ENCODE results near the gene ESYT1. TPM values are rescaled to one million over a fixed set of nuclear protein-coding genes. Genes with fewer than 3 reads are reported as not detected.

The ESYT1 gene
- total and polyA plus RNA-seq, 10 of the 15 experiments (the other 5 are each of a cell fraction or from before 2014, with no cell fraction given) = 47.5 to 120 (median 87.1) TPM

DNA sequence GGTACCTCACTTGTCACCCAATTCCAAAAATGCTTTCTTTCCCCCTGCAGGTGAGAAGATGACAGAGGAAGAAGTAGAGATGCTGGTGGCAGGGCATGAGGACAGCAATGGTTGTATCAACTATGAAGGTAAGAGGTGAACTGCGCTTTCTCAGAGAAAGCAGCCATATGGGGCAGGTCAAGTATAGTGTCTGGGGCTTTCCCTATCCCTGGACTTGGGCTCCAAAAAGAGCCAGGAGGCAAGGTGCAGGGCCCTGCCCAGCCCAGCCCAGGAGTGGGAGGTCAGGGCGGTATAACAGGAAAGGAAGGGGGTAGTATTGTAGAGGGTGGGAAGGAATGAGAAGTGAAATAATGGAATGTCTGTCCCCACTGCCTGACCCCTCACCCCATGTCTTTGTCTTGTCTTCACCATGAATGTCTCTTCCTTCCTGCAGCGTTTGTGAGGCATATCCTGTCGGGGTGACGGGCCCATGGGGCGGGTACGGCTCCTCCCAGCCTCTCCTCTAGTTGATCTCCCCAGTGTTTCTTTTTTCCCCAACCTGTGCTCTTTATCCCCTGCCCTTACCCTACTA lies 32.2 kb downstream of the ESYT1 start (continued):
- TF ChIP-seq, protein P1, sequence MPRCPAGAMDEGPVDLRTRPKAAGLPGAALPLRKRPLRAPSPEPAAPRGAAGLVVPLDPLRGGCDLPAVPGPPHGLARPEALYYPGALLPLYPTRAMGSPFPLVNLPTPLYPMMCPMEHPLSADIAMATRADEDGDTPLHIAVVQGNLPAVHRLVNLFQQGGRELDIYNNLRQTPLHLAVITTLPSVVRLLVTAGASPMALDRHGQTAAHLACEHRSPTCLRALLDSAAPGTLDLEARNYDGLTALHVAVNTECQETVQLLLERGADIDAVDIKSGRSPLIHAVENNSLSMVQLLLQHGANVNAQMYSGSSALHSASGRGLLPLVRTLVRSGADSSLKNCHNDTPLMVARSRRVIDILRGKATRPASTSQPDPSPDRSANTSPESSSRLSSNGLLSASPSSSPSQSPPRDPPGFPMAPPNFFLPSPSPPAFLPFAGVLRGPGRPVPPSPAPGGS (IDR thresholded peaks at IDR 0.05; ENCODE audit: borderline replicate concordance, insufficient read depth, low read depth, low read length, poor library complexity, severe bottlenecking) = peak; percentile 29
- TF ChIP-seq NR2F1 (conservative IDR thresholded peaks at IDR 0.05) (peak; percentile 43; the same call in 1 of the 2 replicates), SMAD5 (IDR thresholded peaks at IDR 0.05; ENCODE audit: low read depth) (peak; percentile 60)

DNA sequence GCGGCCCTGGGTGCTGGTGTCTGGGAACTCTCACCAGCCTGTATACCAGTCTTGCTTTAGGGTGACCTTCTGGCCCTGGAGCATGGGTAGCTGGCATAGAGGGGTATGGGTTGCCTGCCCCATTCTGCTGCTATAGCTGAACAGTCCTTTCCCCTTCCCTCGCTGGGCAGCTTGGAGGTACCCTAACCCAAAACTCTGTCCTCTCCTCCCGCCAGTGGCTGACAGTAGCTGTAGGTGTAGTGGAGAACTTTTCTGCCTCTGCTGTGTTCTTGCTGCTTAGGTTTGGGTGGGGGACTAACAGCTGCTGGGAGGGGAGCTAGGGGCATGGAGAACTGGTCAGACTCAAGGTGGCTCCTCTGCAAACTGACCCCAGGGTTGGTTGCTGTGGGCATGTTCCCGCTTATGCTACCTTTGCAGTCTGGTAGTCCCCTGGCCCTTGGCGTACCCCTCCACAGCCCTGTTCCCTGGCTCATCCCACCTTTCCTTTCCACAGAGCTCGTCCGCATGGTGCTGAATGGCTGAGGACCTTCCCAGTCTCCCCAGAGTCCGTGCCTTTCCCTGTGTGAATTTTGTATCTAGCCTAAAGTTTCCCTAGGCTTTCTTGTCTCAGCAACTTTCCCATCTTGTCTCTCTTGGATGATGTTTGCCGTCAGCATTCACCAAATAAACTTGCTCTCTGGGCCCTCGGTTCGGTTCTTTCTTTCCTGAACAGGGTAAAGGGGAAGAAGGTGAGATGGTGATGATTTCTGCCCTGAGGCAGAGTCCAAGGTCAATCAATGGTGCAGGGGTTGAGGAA lies 33.0 kb downstream of the ESYT1 start:
- Histone ChIP-seq H3K79me2 (ENCODE audit: control insufficient read depth, insufficient read depth, low read length) (peaks cover 39% of the 10 kb centered on the region), H4K20me1 (ENCODE audit: control insufficient read depth, insufficient read depth) (no peaks in the 10 kb centered on the region), H3K9ac (ENCODE audit: control insufficient read depth, insufficient read depth, low read length) (peak overlapping the region; percentile 89; the same call in 1 of the 2 replicates), H3K36me3 (ENCODE audit: control insufficient read depth in 2 of 2, insufficient read depth in 2 of 2, low read length in 1 of 2) (peaks cover 23 to 30% of the 10 kb centered on the region in 2 experiments), H3K27ac (ENCODE audit: control insufficient read depth, insufficient read depth) (peak overlapping the region; percentile 91), H3K4me1 (ENCODE audit: control insufficient read depth, insufficient read depth, low read length) (peaks cover 17% of the 10 kb centered on the region), H2AFZ (ENCODE audit: control insufficient read depth, low read depth, low read length) (no peak overlapping the region), H3K4me3 (peak overlapping the region; percentile 90; the same call in 1 of the 2 replicates), H3K27me3 (replicated peaks in 1 of 2; ENCODE audit: control insufficient read depth in 2 of 2, insufficient read depth in 2 of 2, low read length in 1 of 2) (no peaks in the 10 kb centered on the region), H3K9me3 (replicated peaks; ENCODE audit: control insufficient read depth, insufficient read depth, low read length) (no peaks in the 10 kb centered on the region), H3K4me2 (ENCODE audit: control insufficient read depth, insufficient read depth) (peak overlapping the region; percentile 98)
- intact Hi-C loops (cut with micrococcal nuclease; ENCODE audit: unreplicated experiment) = no loop called here
- no TSS peak for BruUV-seq (replicated peaks)
- in situ Hi-C loops (cut with MboI) = no loop called here
- SMC1A ChIA-PET (ENCODE audit: uncharacterized antibody, unreplicated experiment) = interaction anchor here (1.3 to 2.7 kb wide), 2 partner anchors 27 to 36 kb away, joined by 3 to 12 read pairs; no protein-coding TSS in a partner anchor
- ATAC-seq (no peak), DNase-seq (ENCODE audit: low read depth, low spot score) (no peak), FAIRE-seq (no peak)
- 66% methylated on average over 11 of the region's 11 CpGs for WGBS (ENCODE audit: insufficient coverage, insufficient replicate concordance, low lambda C conversion rate, missing lambda C conversion rate)
- TF ChIP-seq MEF2B (IDR thresholded peaks at IDR 0.05; ENCODE audit: partially characterized antibody, poor library complexity, severe bottlenecking) (no peak), SP1 (IDR thresholded peaks at IDR 0.05; ENCODE audit: low read depth, low read length) (no peak), POLR2AphosphoS5 (IDR thresholded peaks at IDR 0.05; ENCODE audit: low read length) (peak; percentile 40; the same call in 1 of the 2 replicates), BRCA1 (IDR thresholded peaks at IDR 0.05; ENCODE audit: low read depth, low read length) (no peak), POU2F2 (IDR thresholded peaks at IDR 0.05; ENCODE audit: borderline replicate concordance, low read depth, low read length) (peak; percentile 24; the same call in 1 of the 3 replicates), NFYB (IDR thresholded peaks at IDR 0.05; ENCODE audit: insufficient read depth, low read depth, low read length) (no peak)
- CTCF ChIA-PET = interaction anchor here (1.2 to 2.2 kb wide), 4 partner anchors 27 to 35 kb away, joined by 3 to 10 read pairs (median 6); partner anchors contain the start of gene SMARCC2
- POLR2A ChIA-PET = interaction anchor here (0.5 to 1.3 kb wide), 4 partner anchors 10 to 509 kb away, joined by 3 to 7 read pairs (median 4); no protein-coding TSS in a partner anchor
- RAD21 ChIA-PET (ENCODE audit: unreplicated experiment) = interaction anchor here (1.0 to 1.2 kb wide), 2 partner anchors 33 to 43 kb away, joined by 3 read pairs; partner anchors contain the start of genes ESYT1 and ZC3H10
